ENCODE results near the gene COBL.

Gene COBL

DNA sequence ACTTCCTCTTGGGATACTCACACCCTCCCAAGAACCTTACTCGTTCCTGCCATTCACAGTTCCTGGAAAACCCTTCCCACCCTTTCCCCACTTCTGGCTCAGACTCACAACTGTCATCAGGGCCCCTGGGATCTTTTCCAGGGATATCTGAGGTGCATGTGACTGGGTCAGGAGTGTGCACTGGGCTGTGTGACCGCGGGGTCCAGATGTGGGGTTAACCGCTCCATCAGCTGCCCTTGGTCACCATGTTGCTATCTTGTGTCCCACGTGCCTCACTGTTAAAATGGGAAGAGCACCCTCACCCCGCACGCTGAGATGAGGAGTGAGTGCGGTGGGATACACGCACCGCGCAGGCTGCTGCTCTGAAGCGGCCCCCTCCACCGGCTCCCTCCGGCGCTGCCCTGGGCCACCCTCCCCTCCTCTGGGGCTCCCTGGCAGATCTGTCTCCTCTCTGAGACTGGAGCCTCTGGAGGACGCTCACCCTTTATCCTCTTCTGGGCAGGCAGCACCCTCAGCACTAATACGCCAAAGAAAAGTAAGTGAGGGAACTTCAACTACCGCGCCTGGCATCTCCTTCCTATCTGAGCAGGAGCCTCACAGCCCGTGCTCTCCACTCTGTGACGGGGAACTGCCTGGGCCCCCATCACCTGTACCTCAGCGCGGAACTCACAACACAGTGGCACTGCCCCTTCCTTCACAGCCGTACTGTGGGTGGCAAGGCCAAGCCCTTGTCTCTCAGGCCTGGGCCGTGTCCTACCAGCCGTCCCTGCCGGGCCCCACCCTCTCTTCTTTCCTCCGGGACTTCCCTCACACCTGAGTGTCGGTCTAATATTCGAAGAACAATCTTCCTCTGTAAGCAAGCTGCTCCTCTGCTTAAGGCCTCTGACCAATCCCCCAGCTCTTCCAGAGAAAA, 15.6 kb downstream of the COBL start:
- Histone ChIP-seq H3K4me3 (ENCODE audit: low read depth in 1 of 2, low read length in 1 of 2) (no peak overlapping the region), H3K27me3 (no peaks in the 10 kb centered on the region), H3K27ac (no peak overlapping the region), H3K36me3 (no peaks in the 10 kb centered on the region), H3K4me1 (ENCODE audit: control insufficient read depth in 1 of 2, insufficient read depth in 1 of 2, low read depth in 1 of 2, low read length in 1 of 2) (no peaks in the 10 kb centered on the region), H3K9me3 (no peaks in the 10 kb centered on the region)
- TF ChIP-seq, protein P1, sequence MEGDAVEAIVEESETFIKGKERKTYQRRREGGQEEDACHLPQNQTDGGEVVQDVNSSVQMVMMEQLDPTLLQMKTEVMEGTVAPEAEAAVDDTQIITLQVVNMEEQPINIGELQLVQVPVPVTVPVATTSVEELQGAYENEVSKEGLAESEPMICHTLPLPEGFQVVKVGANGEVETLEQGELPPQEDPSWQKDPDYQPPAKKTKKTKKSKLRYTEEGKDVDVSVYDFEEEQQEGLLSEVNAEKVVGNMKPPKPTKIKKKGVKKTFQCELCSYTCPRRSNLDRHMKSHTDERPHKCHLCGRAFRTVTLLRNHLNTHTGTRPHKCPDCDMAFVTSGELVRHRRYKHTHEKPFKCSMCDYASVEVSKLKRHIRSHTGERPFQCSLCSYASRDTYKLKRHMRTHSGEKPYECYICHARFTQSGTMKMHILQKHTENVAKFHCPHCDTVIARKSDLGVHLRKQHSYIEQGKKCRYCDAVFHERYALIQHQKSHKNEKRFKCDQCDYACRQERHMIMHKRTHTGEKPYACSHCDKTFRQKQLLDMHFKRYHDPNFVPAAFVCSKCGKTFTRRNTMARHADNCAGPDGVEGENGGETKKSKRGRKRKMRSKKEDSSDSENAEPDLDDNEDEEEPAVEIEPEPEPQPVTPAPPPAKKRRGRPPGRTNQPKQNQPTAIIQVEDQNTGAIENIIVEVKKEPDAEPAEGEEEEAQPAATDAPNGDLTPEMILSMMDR (IDR thresholded peaks at IDR 0.05), result no peak

DNA sequence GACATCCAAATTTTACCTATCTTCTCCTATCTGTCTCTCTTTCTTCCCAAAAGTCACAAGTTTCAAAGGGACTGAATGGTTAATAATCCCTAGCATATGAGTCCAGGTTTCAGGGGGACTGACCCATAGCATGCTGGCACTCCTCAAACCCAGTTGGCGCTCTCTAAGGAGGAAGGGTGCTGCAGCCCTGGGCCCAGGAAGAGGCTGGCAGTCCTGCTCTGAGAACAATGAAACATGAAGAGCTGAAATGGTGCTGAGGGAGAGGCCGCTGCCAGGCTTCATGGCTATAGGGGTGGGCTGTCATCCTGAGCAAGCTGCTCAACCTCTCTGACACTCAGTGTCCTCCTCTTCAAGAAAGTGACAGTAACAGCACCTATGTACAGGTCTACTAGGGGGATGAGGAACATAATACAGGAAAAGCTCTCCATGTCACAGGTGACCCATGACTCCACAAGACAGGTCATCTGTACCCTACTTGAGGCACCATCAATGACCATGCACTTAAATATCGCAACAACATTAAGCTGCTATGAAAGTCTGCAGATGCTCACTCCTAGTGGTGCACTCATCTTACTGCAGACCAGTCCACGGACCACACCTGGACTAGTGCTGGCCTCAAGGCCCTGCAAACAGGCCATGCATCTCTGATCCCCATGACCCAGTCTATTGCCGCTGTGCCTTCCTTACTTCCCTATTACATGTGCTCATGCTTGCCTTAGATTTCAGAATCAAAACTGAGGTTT, 17.0 kb downstream of the COBL start:
- Histone ChIP-seq H3K4me1 (ENCODE audit: control insufficient read depth in 1 of 2, insufficient read depth in 1 of 2, low read depth in 1 of 2, low read length in 1 of 2) (no peaks in the 10 kb centered on the region), H3K36me3 (no peaks in the 10 kb centered on the region), H3K27me3 (no peaks in the 10 kb centered on the region), H3K9me3 (no peaks in the 10 kb centered on the region), H3K4me3 (ENCODE audit: low read depth in 1 of 2, low read length in 1 of 2) (no peak overlapping the region), H3K27ac (no peak overlapping the region)
- TF ChIP-seq, protein P1 (IDR thresholded peaks at IDR 0.05), result no peak

DNA sequence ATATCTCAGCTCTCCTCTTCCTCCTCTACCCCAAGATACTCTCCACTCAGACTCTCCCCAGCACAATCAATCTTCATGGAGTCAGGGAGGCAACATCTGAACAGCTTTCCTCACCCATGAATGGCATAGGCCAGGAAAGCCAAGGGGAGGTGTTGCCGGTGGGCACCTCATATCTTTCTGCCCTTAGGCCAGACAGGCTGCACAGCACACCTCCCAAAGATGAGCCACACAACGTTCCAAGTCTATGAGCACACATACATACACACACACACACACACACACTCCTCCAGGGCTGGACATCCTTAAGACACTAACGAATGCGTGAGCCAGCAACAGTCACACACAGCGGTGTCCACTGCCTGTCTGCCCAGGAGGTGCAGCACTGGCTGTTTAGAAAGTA, 17.7 kb downstream of the COBL start:
- no peaks in the 10 kb centered on the region for H3K4me1 ChIP-seq (ENCODE audit: control insufficient read depth in 1 of 2, insufficient read depth in 1 of 2, low read depth in 1 of 2, low read length in 1 of 2)
- TF ChIP-seq, protein P1 (IDR thresholded peaks at IDR 0.05), result no peak
- H3K4me3 ChIP-seq (ENCODE audit: low read depth in 1 of 2, low read length in 1 of 2), result no peak overlapping the region
- H3K27me3 ChIP-seq, result no peaks in the 10 kb centered on the region
- H3K9me3 ChIP-seq, result no peaks in the 10 kb centered on the region
- no peak overlapping the region for H3K27ac ChIP-seq
- H3K36me3 ChIP-seq, result no peaks in the 10 kb centered on the region

DNA sequence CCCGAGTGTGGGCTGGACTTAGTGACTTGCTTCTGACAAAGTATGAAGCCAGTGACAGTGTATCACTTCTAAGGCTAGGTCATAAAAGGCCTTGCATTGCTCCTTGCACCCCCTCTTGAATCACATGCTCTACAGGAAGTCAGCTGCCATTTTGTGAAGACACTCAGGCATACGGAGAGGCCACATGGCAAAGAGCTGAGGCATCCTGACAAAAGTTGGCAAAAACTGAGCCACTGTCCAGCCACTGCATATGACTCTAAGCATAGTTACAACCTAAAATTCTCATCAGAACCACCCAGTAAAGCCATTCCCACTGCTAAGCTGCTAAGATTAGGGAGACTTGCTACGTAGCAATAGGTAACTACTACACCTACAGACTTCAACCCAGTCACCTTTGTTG, 18.6 kb downstream of the COBL start:
- Histone ChIP-seq H3K27me3 (no peaks in the 10 kb centered on the region), H3K4me3 (ENCODE audit: low read depth in 1 of 2, low read length in 1 of 2) (no peak overlapping the region), H3K9me3 (no peaks in the 10 kb centered on the region), H3K36me3 (no peaks in the 10 kb centered on the region), H3K4me1 (ENCODE audit: control insufficient read depth in 1 of 2, insufficient read depth in 1 of 2, low read depth in 1 of 2, low read length in 1 of 2) (no peaks in the 10 kb centered on the region), H3K27ac (no peak overlapping the region)
- TF ChIP-seq, protein P1 (IDR thresholded peaks at IDR 0.05), result no peak

DNA sequence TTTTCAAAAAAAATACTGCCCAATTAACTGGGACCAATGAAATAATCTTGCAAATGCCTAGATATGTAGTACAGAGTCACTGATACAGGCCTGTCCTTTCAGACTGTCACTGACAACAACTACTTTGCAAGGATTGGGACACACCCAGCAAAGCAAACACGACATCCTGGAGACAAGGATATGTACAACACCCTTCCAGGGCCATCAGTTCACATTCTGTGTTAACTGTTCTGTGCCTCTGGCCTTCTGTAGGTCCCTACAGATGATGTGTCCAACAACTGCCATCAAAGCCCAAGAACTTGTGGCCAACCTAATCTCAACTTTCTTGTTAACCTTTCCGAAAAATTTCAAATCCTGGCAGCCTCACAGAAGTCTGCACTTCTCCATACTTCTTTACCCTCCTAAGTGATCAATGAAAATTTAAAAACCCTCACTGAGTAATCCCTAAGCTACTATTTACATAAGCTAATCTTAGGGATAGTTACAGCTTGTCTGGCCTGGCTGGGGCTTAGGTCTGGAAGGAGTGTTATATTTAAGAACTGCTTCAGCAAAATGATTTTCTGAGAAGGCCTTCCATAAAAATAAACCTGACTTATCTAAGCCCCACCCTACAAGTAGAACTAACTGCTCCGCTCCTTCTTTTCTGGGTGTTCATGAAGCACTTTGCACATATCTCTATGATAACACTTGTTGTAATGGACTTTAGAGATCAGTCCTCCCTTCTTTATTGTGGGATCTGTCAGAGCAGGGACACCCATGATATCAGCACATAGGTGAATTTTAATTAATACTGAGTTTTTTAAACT, 21.0 kb downstream of the COBL start:
- H3K27ac ChIP-seq, result no peak overlapping the region
- H3K9me3 ChIP-seq, result no peaks in the 10 kb centered on the region
- no peak overlapping the region for H3K4me3 ChIP-seq (ENCODE audit: low read depth in 1 of 2, low read length in 1 of 2)
- TF ChIP-seq, protein P1 (IDR thresholded peaks at IDR 0.05), result no peak
- H3K4me1 ChIP-seq (ENCODE audit: control insufficient read depth in 1 of 2, insufficient read depth in 1 of 2, low read depth in 1 of 2, low read length in 1 of 2), result no peaks in the 10 kb centered on the region
- H3K36me3 ChIP-seq, result no peaks in the 10 kb centered on the region
- H3K27me3 ChIP-seq, result peaks cover 8% of the 10 kb centered on the region
